Right lobe of liver (tissue), 6 donors: ENCODE data around the gene IGFL1. TPM values are rescaled to one million over a fixed set of nuclear protein-coding genes. Genes with fewer than 3 reads are reported as not detected.
A peak's percentile ranks its signal among the peaks of the same experiment; 100 is the strongest.
"Not testable (repeated sequence)": the region's sequence is repeated elsewhere in the genome, so short reads cannot be mapped to it uniquely, and the experiment has no call there.

ENCODE experiments used
- ATAC-seq, 4 donors: fragments of 200-7000 bp; cut with Tn5 transposase; one replicate each; pipeline ENCODE4 v1.9.1; 2020; ENCODE audit warnings: mild to moderate bottlenecking in 4 of 4, moderate library complexity in 4 of 4
- DNase-seq, 3 donors: peaks; one replicate each; pipeline ENCODE4 v3.0.0-alpha.2; 2020
- H3K27ac ChIP-seq, 3 donors: fragments of 200-600 bp; one replicate each; pipeline ENCODE4 v1.8.0; 2022
- H3K27me3 ChIP-seq, 2 donors: fragments of 200-600 bp; one replicate each; pipeline ENCODE4 v1.8.0; 2022
- H3K36me3 ChIP-seq, 4 donors: fragments of 200-600 bp; sonication (generic) in 1 of 4; one replicate each; pipeline versions ENCODE4 v1.5.1 to v1.8.0; 2017 to 2022; ENCODE audit warnings: control low read depth in 1 of 4
- H3K4me1 ChIP-seq, 4 donors: fragments of 200-600 bp; sonication (generic) in 1 of 4; one replicate each; pipeline versions ENCODE4 v1.5.1 to v1.8.0; 2017 to 2022; ENCODE audit warnings: control low read depth in 1 of 4
- H3K4me3 ChIP-seq, 3 donors: fragments of 200-600 bp; one replicate each; pipeline ENCODE4 v1.8.0; 2022
- H3K9me3 ChIP-seq, 4 donors: fragments of 200-600 bp; sonication (generic) in 1 of 4; one replicate each; pipeline versions ENCODE4 v1.5.1 to v1.8.0; 2017 to 2022; ENCODE audit warnings: control low read depth in 1 of 4
- CTCF ChIP-seq, 4 donors: fragments of 200-600 bp in 3 of 4; fragments of 450-650 bp in 1 of 4; IDR thresholded peaks; one replicate each; pipeline versions ENCODE4 v1.5.1 to v1.8.0; 2016 to 2022; ENCODE audit warnings: antibody characterized with exemption in 4 of 4, mild to moderate bottlenecking in 2 of 4
- POLR2A ChIP-seq: fragments of 450-650 bp; IDR thresholded peaks from one replicate; pipeline ENCODE4 v1.6.1; 2017; ENCODE audit warnings: antibody characterized with exemption, mild to moderate bottlenecking
- WGBS: methylation state at CpG from one replicate; pipeline ENCODE4 v1.1.6; 2018; ENCODE audit warnings: low coverage, low lambda C conversion rate; ENCODE audit not compliant: insufficient coverage; ENCODE audit errors: missing lambda C conversion rate; 5-methylcytosine and 5-hydroxymethylcytosine counted together
- intact Hi-C, 2 donors: fragments of 100-400 bp; cut with DNase I; formaldehyde crosslinking; loops; one replicate each; pipeline versions ENCODE4 v1.11.2 to v1.14.1; 2022
- long read RNA-seq: library from polyadenylated mRNA; unstranded; transcript quantifications from one replicate; pipeline ENCODE4 v2.0.0, GENCODE V29; 2019
- total RNA-seq, 6 experiments: library from RNA; depleted of rRNA in 2 of 6; stranded (reverse); fragments of >200 nt in 2 of 6; fragmentation: NEBNext Ultra II Directional in 3 of 6; extraction: Animal tissue kit (Norgen Biotek cat#: 25700) in 3 of 6; gene quantifications; one replicate each; pipeline versions ENCODE4 v1.1.0 to v1.2.4, GENCODE V29; 2016 to 2023
- donor health status: DM: no; HTN: yes; CAD: no.
- donor health status: DM: no; HTN: no; CAD: no.
- donor health status: DM: no; HTN: no; CAD: no.
- donor health status: DM: no; HTN: yes; CAD: no.
- donor health status: DM: no; HTN: yes; CAD: no.

IGFL1 gene
- total RNA-seq, result not detected
- long read RNA-seq, result 0 reads

GRCh38 chr19:46229442-46229841 is at the start of gene IGFL1:
Gene IGFL1, plus strand, starts transcription at chr19:46229742. Its CDS starts 33 bp downstream, at chr19:46229775.
- H3K9me3 ChIP-seq, result no peaks in the 10 kb centered on the region
- H3K36me3 ChIP-seq, result no peaks in the 10 kb centered on the region
- 36% methylated on average over 4 of the region's 6 CpGs for WGBS
- no peak for DNase-seq
- ATAC-seq, result peak in 1 of 4 donors; percentile 18
- TF ChIP-seq CTCF (IDR thresholded peaks at IDR 0.05), result no peak
- no peak for TF ChIP-seq POLR2A
- no peak within 1 kb of the TSS for H3K4me3 ChIP-seq
- H3K4me1 ChIP-seq, result no peaks in the 10 kb centered on the region
- intact Hi-C loops, result no loop called here
- H3K27ac ChIP-seq, result no peak within 1 kb of the TSS
- H3K27me3 ChIP-seq, result no peaks in the 10 kb centered on the region

DNA sequence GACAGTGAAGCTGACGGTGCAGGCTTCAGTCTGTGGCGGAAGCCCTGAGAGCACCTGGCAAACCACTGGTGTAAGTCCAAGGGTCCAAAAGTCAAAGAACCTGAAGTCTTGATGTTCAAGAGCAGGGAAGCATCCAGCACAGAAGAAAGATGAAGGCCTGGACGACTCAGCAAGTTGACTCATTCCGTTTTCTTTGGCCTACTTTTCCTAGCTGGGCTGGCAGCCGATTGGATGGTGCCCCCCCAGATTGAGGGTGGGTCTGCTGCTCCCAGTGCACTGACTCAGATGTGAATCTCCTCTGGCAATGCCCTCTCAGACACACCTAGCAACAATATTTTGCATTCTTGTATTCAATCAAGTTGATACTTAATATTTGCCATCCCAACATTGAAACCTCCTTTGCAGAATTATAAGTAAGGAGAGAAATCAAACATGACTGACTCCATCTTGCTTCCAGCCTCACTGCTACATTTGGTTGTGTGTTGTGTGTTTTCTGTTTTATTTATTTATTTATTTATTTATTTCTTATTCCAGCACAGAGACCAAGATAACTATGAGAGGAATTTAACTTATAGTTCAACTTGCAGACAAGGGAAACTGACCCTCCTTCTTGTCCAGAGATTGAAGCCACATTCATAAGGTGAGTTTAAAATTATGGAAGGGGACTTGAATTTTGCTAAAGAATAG is 48.7 kb upstream of the IGFL1 start:
- no peak for TF ChIP-seq POLR2A
- TF ChIP-seq CTCF (IDR thresholded peaks at IDR 0.05), result no peak
- no peak overlapping the region for H3K27ac ChIP-seq
- no peak overlapping the region for H3K4me3 ChIP-seq
- no peaks in the 10 kb centered on the region for H3K36me3 ChIP-seq
- DNase-seq (no peak), ATAC-seq (no peak)
- no peaks in the 10 kb centered on the region for H3K4me1 ChIP-seq
- no peaks in the 10 kb centered on the region for H3K27me3 ChIP-seq
- intact Hi-C loops, result loop anchor here in 1 of 2 donors (10.0 kb wide), 2 partner anchors 84 to 96 kb away; no protein-coding TSS in a partner anchor
- H3K9me3 ChIP-seq, result no peaks in the 10 kb centered on the region
- WGBS, result 50% methylated on average over 5 of the region's 5 CpGs

DNA sequence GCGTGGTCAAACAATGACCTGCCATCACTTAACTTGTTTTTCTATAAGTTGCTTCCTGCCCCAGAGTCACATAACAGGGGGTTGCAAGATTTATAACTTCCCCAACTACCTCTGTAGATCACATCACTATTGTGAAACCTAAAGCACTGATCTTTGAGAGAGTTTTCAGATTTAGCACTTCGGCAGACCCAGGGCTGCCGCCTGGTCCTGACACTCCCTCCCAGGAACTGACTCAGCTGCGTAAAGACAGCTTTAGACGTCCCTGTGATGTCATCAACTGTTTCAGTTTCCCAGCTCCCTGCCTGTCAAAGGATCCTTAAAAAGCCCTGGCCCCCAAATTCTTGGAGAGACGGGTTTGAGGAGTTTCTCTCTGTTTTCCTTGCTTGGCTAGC is 48.2 kb upstream of the IGFL1 start:
- no peak overlapping the region for H3K27ac ChIP-seq
- WGBS, result 36% methylated on average over 6 of the region's 6 CpGs
- TF ChIP-seq CTCF (IDR thresholded peaks at IDR 0.05) (no peak), POLR2A (no peak)
- ATAC-seq (no peak), DNase-seq (no peak)
- intact Hi-C loops, result loop anchor here in 1 of 2 donors (10.0 kb wide), 2 partner anchors 83 to 97 kb away; no protein-coding TSS in a partner anchor
- H3K4me3 ChIP-seq, result no peak overlapping the region
- H3K36me3 ChIP-seq, result no peaks in the 10 kb centered on the region
- H3K9me3 ChIP-seq, result no peaks in the 10 kb centered on the region
- no peaks in the 10 kb centered on the region for H3K27me3 ChIP-seq
- H3K4me1 ChIP-seq, result no peaks in the 10 kb centered on the region

GRCh38 chr19:46182476-46182875 is 47.1 kb upstream of the IGFL1 start:
- no peak for DNase-seq
- Histone ChIP-seq H3K4me3 (no peak overlapping the region), H3K36me3 (no peaks in the 10 kb centered on the region), H3K27me3 (no peaks in the 10 kb centered on the region), H3K9me3 (no peaks in the 10 kb centered on the region), H3K27ac (no peak overlapping the region), H3K4me1 (no peaks in the 10 kb centered on the region)
- WGBS, result 75% methylated on average over 8 of the region's 8 CpGs
- no peak for TF ChIP-seq POLR2A
- TF ChIP-seq CTCF (IDR thresholded peaks at IDR 0.05), result no peak
- intact Hi-C loops, result loop anchor here in 1 of 2 donors (10.0 kb wide), 2 partner anchors 82 to 98 kb away; no protein-coding TSS in a partner anchor
- ATAC-seq, result no peak

DNA sequence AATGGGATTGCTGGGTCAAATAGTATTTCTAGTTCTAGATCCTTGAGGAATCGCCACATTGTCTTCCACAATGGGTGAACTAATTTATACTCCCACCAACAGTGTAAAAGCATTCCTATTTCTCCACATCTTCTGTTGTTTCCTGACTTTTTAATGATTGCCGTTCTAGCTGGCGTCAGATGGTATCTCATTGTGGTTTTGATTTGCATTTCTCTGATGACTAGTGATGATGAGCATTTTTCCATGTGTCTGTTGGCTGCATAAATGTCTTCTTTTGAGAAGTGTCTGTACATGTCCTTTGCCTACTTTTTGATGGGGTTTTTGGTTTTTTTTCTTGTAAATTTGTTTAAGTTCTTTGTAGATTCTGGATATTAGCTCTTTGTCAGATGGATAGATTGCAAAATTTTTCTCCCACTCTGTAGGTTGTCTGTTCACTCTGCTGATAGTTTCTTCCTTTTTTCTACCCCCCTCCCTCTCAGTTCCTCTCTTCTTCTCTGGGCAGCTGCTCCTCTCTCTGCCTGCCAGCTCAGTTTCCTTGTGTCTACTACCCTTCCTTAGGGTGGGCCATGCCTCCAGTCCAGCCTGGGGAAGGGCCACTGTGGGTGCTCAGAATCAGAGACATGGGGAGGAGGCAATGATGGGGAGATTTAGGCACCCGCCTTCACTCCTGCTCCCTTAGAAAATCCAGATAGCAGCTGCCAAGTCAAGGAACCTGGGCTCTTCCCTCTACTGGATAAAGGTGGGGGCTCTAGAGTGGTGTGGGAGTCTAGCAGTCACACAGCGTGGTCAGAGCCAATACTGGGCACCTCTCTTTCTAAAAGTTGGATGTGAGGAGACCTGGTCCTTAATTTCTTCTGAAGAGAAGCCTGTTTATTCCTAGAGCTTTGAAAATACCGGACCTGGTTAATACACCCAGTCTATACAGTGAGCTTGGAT is 44.5 kb upstream of the IGFL1 start:
- not testable (repeated sequence) for H3K27me3 ChIP-seq, H3K36me3 ChIP-seq, H3K9me3 ChIP-seq, ATAC-seq, H3K4me3 ChIP-seq, H3K4me1 ChIP-seq, DNase-seq, H3K27ac ChIP-seq
- intact Hi-C loops, result loop anchor here (5.0 to 10.0 kb wide), 3 partner anchors 80 to 103 kb away; no protein-coding TSS in a partner anchor
- 59% methylated on average over 5 of the region's 6 CpGs for WGBS
